H1 (cell line): ENCODE results near the gene KRT76. TPM values are rescaled to one million over a fixed set of nuclear protein-coding genes. Genes with fewer than 3 reads are reported as not detected.

ENCODE experiments used
- CTCF ChIA-PET: fragments of 300-600 bp; sonication (Branson Sonifier 250); formaldehyde crosslinking; loops from one replicate; lab custom pipeline; 2021; ENCODE audit not compliant: partially characterized antibody; lab: Charles Lee
- POLR2A ChIA-PET: fragments of 300-600 bp; sonication (Branson Sonifier 250); formaldehyde crosslinking; loops from one replicate; lab custom pipeline; 2021; ENCODE audit warnings: inconsistent platforms; ENCODE audit not compliant: partially characterized antibody; lab: Charles Lee
- DNase-seq, 2 experiments: peaks; one replicate each; pipeline versions ENCODE4 v3.0.0 to v3.0.0-alpha.2; 2010 to 2022; ENCODE audit warnings: low spot score in 2 of 2, low read depth in 1 of 2, mixed read lengths in 1 of 2
- FAIRE-seq: peaks from 2 replicates; lab custom pipeline; 2011; peaks lifted over from hg19 to GRCh38; lab: Jason Lieb, UNC
- H2AFZ ChIP-seq: 2 replicates; pipeline ENCODE4 v1.8.1; 2012; ENCODE audit warnings: low read length, inconsistent platforms
- H2AK5ac ChIP-seq: 2 replicates; pipeline ENCODE4 v1.6.1; 2013; ENCODE audit warnings: low read depth, low read length
- H2BK120ac ChIP-seq: replicated peaks from 2 replicates; pipeline ENCODE3; 2013; ENCODE audit warnings: low read depth, low read length, inconsistent platforms
- H2BK12ac ChIP-seq: 2 replicates; pipeline ENCODE4 v1.6.1; 2013; ENCODE audit warnings: low read depth, low read length
- H2BK15ac ChIP-seq: 2 replicates; pipeline ENCODE4 v1.6.1; 2013; ENCODE audit warnings: low read length
- H2BK20ac ChIP-seq: 2 replicates; pipeline ENCODE4 v1.6.1; 2013; ENCODE audit warnings: low read length
- H2BK5ac ChIP-seq: 2 replicates; pipeline ENCODE4 v1.6.1; 2013; ENCODE audit warnings: low read depth, low read length
- H3K14ac ChIP-seq: 2 replicates; pipeline ENCODE4 v1.6.1; 2013; ENCODE audit warnings: inconsistent platforms; ENCODE audit not compliant: insufficient read length
- H3K18ac ChIP-seq: 2 replicates; pipeline ENCODE4 v1.6.1; 2013; ENCODE audit warnings: low read length; ENCODE audit errors: extremely low read depth
- H3K23ac ChIP-seq: 2 replicates; pipeline ENCODE4 v1.6.1; 2013; ENCODE audit warnings: inconsistent platforms; ENCODE audit not compliant: insufficient read length
- H3K23me2 ChIP-seq: 2 replicates; pipeline ENCODE4 v1.6.1; 2013; ENCODE audit warnings: low read depth, low read length
- H3K27ac ChIP-seq: 2 replicates; pipeline ENCODE4 v1.6.1; 2011; ENCODE audit warnings: low read depth, low read length, inconsistent platforms
- H3K27me3 ChIP-seq, 4 experiments: replicated peaks in 1 of 4; 1 replicate in 1 of 4; 2 replicates in 3 of 4; pipeline versions ENCODE4 v1.6.1 to v1.8.1; 2011 to 2013; ENCODE audit warnings: low read length in 3 of 4, mild to moderate bottlenecking in 3 of 4, inconsistent platforms in 2 of 4, mixed read lengths in 2 of 4, moderate library complexity in 1 of 4; ENCODE audit not compliant: control insufficient read depth in 3 of 4, insufficient read depth in 3 of 4; ENCODE audit errors: extremely low read depth in 1 of 4
- H3K36me3 ChIP-seq, 4 experiments: 2 replicates each; pipeline versions ENCODE4 v1.6.1 to v1.8.1; 2011 to 2013; ENCODE audit warnings: mild to moderate bottlenecking in 4 of 4, low read length in 3 of 4, moderate library complexity in 2 of 4, control low read depth in 1 of 4, inconsistent platforms in 1 of 4; ENCODE audit not compliant: insufficient read depth in 4 of 4, control insufficient read depth in 2 of 4
- H3K4ac ChIP-seq: replicated peaks from 2 replicates; pipeline ENCODE3; 2013; ENCODE audit warnings: low read length, low read depth, mixed read lengths, inconsistent platforms; ENCODE audit not compliant: insufficient read length
- H3K4me1 ChIP-seq, 4 experiments: replicated peaks in 1 of 4; 1 replicate in 1 of 4; 2 replicates in 3 of 4; pipeline versions ENCODE4 v1.6.1 to v1.8.1; 2011 to 2013; ENCODE audit warnings: low read length in 3 of 4, inconsistent platforms in 2 of 4, mixed read lengths in 1 of 4; ENCODE audit not compliant: insufficient read depth in 4 of 4, control insufficient read depth in 3 of 4
- H3K4me2 ChIP-seq, 2 experiments: 2 replicates each; pipeline versions ENCODE4 v1.6.1 to v1.8.1; 2011 to 2013; ENCODE audit warnings: low read depth in 2 of 2, low read length in 2 of 2, control low read depth in 1 of 2, inconsistent platforms in 1 of 2, mild to moderate bottlenecking in 1 of 2; ENCODE audit not compliant: insufficient read depth in 1 of 2
- H3K4me3 ChIP-seq, 4 experiments: fragments of 200-600, 300-600 bp in 1 of 4; sonication (generic), shearing (Covaris generic), sonication (Bioruptor Twin) in 1 of 4; 2 replicates each; pipeline versions ENCODE4 v1.5.1 to v1.8.1; 2011 to 2016; ENCODE audit warnings: low read length in 4 of 4, low read depth in 3 of 4, control low read depth in 2 of 4, inconsistent platforms in 2 of 4, mild to moderate bottlenecking in 2 of 4, mixed read lengths in 1 of 4, moderate library complexity in 1 of 4; ENCODE audit not compliant: insufficient read depth in 2 of 4; ENCODE audit errors: extremely low read depth in 1 of 4
- H3K56ac ChIP-seq: replicated peaks from 2 replicates; pipeline ENCODE3; 2013; ENCODE audit warnings: low read depth, mild to moderate bottlenecking, mixed read lengths, low read length, inconsistent platforms; ENCODE audit not compliant: insufficient read length
- H3K79me1 ChIP-seq: 2 replicates; pipeline ENCODE4 v1.6.1; 2013; ENCODE audit warnings: low read depth, low read length, control low read depth
- H3K79me2 ChIP-seq, 2 experiments: 2 replicates each; pipeline versions ENCODE4 v1.6.1 to v1.8.1; 2012 to 2013; ENCODE audit warnings: low read length in 2 of 2, mild to moderate bottlenecking in 2 of 2, inconsistent platforms in 1 of 2; ENCODE audit not compliant: insufficient read depth in 2 of 2, control insufficient read depth in 1 of 2
- H3K9ac ChIP-seq, 4 experiments: replicated peaks in 1 of 4; 1 replicate in 1 of 4; 2 replicates in 3 of 4; pipeline versions ENCODE4 v1.6.1 to v1.8.1; 2011 to 2013; ENCODE audit warnings: low read depth in 3 of 4, low read length in 3 of 4, control low read depth in 2 of 4, mild to moderate bottlenecking in 2 of 4, moderate library complexity in 2 of 4, inconsistent platforms in 1 of 4; ENCODE audit errors: extremely low read depth in 1 of 4
- H3K9me3 ChIP-seq, 2 experiments: 2 replicates each; pipeline versions ENCODE4 v1.6.1 to v1.8.1; 2012 to 2013; ENCODE audit warnings: mild to moderate bottlenecking in 2 of 2, moderate library complexity in 2 of 2, control low read depth in 1 of 2, inconsistent platforms in 1 of 2, low read depth in 1 of 2, low read length in 1 of 2, mixed read lengths in 1 of 2; ENCODE audit not compliant: insufficient read depth in 2 of 2
- H4K20me1 ChIP-seq, 2 experiments: replicated peaks in 1 of 2; 2 replicates each; pipeline versions ENCODE3 to v1.8.1; 2011 to 2013; ENCODE audit warnings: inconsistent platforms in 2 of 2, low read length in 2 of 2, mild to moderate bottlenecking in 1 of 2; ENCODE audit not compliant: insufficient read depth in 2 of 2, control insufficient read depth in 1 of 2
- H4K5ac ChIP-seq: 2 replicates; pipeline ENCODE4 v1.6.1; 2013; ENCODE audit warnings: low read length, low read depth, mixed read lengths, inconsistent platforms; ENCODE audit not compliant: insufficient read length
- H4K8ac ChIP-seq: 2 replicates; pipeline ENCODE4 v1.8.0; 2013; ENCODE audit warnings: mild to moderate bottlenecking, moderate library complexity, low read length, inconsistent platforms; ENCODE audit not compliant: insufficient read depth; ENCODE audit errors: extremely low read depth
- H4K91ac ChIP-seq: replicated peaks from 2 replicates; pipeline ENCODE3; 2013; ENCODE audit warnings: low read length, mixed read lengths, inconsistent platforms; ENCODE audit not compliant: insufficient read length
- CHD2 ChIP-seq: IDR thresholded peaks from 2 replicates; pipeline ENCODE4 v1.6.1; 2012; ENCODE audit warnings: low read length, improper control_type of control experiment
- RBBP5 ChIP-seq: IDR thresholded peaks from 2 replicates; pipeline ENCODE4 v1.7.1; 2012; ENCODE audit warnings: low read depth, mild to moderate bottlenecking, inconsistent platforms, low read length, moderate library complexity, borderline replicate concordance
- TBP ChIP-seq: IDR thresholded peaks from 2 replicates; pipeline ENCODE4 v1.6.1; 2011; ENCODE audit warnings: low read depth, low read length, improper control_type of control experiment
- WGBS, 2 experiments: shearing (Covaris generic) in 1 of 2; methylation state at CpG; one replicate each; pipeline versions ENCODE4 v1.1.6 to v1.1.7; 2013 to 2015; ENCODE audit warnings: low lambda C conversion rate in 2 of 2, mixed read lengths in 2 of 2, inconsistent platforms in 1 of 2, low coverage in 1 of 2, missing lambda C conversion rate in 1 of 2; ENCODE audit not compliant: insufficient replicate concordance in 2 of 2, insufficient coverage in 1 of 2, insufficient read length in 1 of 2; ENCODE audit errors: extremely low coverage in 1 of 2, missing lambda C conversion rate in 1 of 2; 5-methylcytosine and 5-hydroxymethylcytosine counted together
- polyA plus RNA-seq, 7 experiments: library from polyadenylated mRNA; depleted of rRNA in 3 of 7; stranded (reverse) in 5 of 7; unstranded in 2 of 7; fragments of >200 nt in 5 of 7; fragments of 200-250 nt in 2 of 7; gene quantifications; 1 replicate in 5 of 7; 2 replicates in 1 of 7; 4 replicates in 1 of 7; pipeline versions ENCODE4 v1.2.1 to v1.2.3, GENCODE V29; 2011 to 2013; ENCODE audit warnings: missing spikeins in 2 of 7, mixed read lengths in 2 of 7
- total RNA-seq: library from RNA; stranded (reverse); fragmentation: NEBNext Ultra II Directional; extraction: Animal tissue kit (Norgen Biotek cat#: 25700); gene quantifications from 2 replicates; pipeline ENCODE4 v1.2.1, GENCODE V29; 2021

The KRT76 gene
- total and polyA plus RNA-seq, 2 of the 8 experiments (the other 6 are each of a cell fraction or from before 2014, with no cell fraction given) = not detected

- Histone ChIP-seq H3K4ac (no peak overlapping the region), H4K8ac (no peak overlapping the region), H3K36me3 (no peaks in the 10 kb centered on the region), H3K4me1 (no peaks in the 10 kb centered on the region), H2BK120ac (no peak overlapping the region), H3K23ac (no peak overlapping the region), H3K4me3 (no peak overlapping the region), H3K4me2 (no peak overlapping the region), H3K23me2 (no peaks in the 10 kb centered on the region), H4K91ac (no peak overlapping the region), H2AFZ (no peak overlapping the region), H2BK15ac (no peak overlapping the region), H3K27ac (no peak overlapping the region), H2AK5ac (no peak overlapping the region), H3K79me1 (no peaks in the 10 kb centered on the region), H3K9ac (no peak overlapping the region), H2BK12ac (no peak overlapping the region), H3K27me3 (peaks cover 0 to 5% (median 0%) of the 10 kb centered on the region in 4 experiments; a peak in 2 of 7 replicates), H4K20me1 (peaks cover 0 to 2% of the 10 kb centered on the region in 2 experiments), H3K14ac (no peak overlapping the region), H2BK5ac (no peak overlapping the region), H3K18ac (no peak overlapping the region), H3K79me2 (no peaks in the 10 kb centered on the region), H4K5ac (no peak overlapping the region), H2BK20ac (no peak overlapping the region), H3K56ac (no peak overlapping the region), H3K9me3 (no peaks in the 10 kb centered on the region)
- no peak for TF ChIP-seq TBP
- no peak for TF ChIP-seq CHD2
- no peak for TF ChIP-seq RBBP5
- FAIRE-seq = no peak
- POLR2A ChIA-PET = no interaction called here
- CTCF ChIA-PET = interaction anchor here (1.1 to 1.9 kb wide), 5 partner anchors 11 to 162 kb away, joined by 3 to 5 read pairs (median 4); partner anchors contain the start of gene KRT4
- 94% methylated on average over 4 of the region's 5 CpGs; no CpG with 5 or more reads in 1 of the 2 experiments for WGBS, 2 experiments
- DNase-seq = no peak
Observed at GRCh38 chr12:52745554-52745953, 31.6 kb downstream of the KRT76 start.
